Subcutaneous adipose tissue (tissue), 4 donors: ENCODE measurements around the gene ZNF560. TPM values are rescaled to one million over a fixed set of nuclear protein-coding genes. Genes with fewer than 3 reads are reported as not detected.

Experiments
- total RNA-seq, 4 donors: library from RNA; depleted of rRNA; stranded (reverse); fragments of >200 nt; gene quantifications; one replicate each; pipeline ENCODE4 v1.1.0, GENCODE V29; 2016
- TF ChIP-seq, protein P1 (sequence below): fragments of 450-650 bp; IDR thresholded peaks from one replicate; pipeline ENCODE4 v1.5.1; 2016; ENCODE audit warnings: low read depth, mild to moderate bottlenecking, control low read depth, antibody characterized with exemption, moderate library complexity

The ZNF560 gene
- total RNA-seq, 4 donors from 2014 or later = not detected

DNA sequence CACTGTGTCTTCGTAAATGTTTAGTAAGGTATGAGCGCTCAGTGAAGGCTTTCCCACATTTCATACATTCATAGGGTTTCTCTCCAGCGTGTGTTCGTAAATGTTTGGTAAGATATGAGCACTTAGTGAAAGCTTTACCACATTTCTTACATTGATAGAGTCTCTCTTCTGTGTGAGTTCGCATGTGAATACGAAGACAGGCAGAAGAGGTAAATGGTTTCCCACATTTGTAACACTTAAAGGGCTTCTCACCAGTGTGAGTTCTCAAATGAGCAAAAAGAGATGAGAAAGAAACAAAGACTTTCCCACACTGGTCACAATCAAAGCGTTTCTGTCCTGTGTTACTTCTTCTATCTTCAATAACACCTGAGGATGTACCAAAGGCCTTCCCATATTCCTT is 31.3 kb downstream of the ZNF560 start:
- TF ChIP-seq, protein P1, sequence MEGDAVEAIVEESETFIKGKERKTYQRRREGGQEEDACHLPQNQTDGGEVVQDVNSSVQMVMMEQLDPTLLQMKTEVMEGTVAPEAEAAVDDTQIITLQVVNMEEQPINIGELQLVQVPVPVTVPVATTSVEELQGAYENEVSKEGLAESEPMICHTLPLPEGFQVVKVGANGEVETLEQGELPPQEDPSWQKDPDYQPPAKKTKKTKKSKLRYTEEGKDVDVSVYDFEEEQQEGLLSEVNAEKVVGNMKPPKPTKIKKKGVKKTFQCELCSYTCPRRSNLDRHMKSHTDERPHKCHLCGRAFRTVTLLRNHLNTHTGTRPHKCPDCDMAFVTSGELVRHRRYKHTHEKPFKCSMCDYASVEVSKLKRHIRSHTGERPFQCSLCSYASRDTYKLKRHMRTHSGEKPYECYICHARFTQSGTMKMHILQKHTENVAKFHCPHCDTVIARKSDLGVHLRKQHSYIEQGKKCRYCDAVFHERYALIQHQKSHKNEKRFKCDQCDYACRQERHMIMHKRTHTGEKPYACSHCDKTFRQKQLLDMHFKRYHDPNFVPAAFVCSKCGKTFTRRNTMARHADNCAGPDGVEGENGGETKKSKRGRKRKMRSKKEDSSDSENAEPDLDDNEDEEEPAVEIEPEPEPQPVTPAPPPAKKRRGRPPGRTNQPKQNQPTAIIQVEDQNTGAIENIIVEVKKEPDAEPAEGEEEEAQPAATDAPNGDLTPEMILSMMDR = no peak

DNA sequence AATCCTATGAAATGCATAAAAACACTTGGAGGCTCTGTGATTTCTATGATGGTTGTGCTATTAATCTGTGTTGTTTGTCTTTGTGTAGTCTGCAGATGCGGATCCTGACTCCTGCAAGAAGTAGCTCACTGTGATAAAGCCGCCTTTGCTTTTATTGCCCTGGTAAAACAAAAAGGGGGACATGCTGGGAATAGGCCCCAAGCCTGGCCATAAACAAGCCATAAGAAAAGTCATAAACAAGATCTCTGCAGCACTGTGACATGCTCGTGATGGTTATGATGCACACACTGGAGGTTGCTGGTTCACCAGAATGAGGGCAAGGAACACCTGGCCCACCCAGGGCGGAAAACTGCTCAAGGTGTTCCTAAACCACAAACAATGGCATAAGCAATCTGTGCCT is 36.5 kb downstream of the ZNF560 start:
- TF ChIP-seq, protein P1 = no peak

- TF ChIP-seq, protein P1 = no peak
Observed at GRCh38 chr19:9456018-9456689, 42.3 kb downstream of the ZNF560 start.

GRCh38 chr19:9453953-9454352 is 44.5 kb downstream of the ZNF560 start:
- TF ChIP-seq, protein P1 = no peak

- TF ChIP-seq, protein P1 = no peak
Observed at GRCh38 chr19:9445037-9445436, 53.4 kb downstream of the ZNF560 start.

GRCh38 chr19:9436358-9436757 is 62.1 kb downstream of the ZNF560 start:
- TF ChIP-seq, protein P1 = no peak

DNA sequence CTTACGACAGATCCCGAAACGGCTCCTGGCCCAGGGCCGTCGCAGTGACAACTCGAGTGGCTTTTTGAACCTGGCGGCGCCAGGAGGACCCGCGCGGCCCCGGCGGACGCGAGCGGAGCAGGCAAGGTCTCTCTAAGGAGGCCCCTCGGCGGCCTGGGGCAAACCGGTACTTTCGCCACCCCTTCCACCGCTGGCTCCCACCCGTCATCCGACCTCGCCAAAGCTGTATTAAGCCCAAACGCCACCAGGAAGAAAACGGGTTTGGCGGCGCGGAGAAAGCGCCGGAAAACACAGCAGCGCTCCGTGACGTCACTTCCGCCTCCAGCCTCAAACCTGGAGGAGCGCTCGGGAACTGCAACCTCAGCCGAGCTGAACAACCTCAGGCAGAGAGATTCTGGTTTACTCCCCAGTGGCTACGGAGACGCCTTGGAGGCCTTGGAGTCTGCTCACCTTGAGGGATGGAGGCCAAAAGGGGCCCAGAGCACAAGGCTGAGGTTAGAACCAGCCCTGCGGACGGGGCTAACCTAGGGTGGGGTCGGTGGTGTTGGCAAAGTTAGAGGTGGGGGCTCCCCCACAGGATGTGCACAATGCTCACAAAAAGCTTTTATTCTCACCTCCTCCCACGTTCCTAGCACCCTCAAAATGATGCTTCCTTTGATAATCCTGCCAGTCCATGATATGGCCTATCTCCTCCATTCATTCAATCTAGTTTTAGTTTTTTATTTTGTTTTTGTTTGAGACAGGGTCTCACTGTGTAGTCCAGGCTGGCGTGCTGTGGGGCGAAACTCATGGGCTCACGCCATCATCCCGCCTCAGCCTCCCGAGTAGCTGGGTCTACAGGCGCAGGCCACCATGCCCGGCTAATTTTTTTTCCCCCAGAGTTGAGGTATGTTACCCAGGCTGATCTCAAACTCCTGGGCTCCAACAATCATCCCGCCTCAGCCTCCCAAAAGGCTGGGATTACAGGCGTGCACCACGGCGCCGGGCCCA is 62.8 kb downstream of the ZNF560 start, which contains the start of gene ZNF266:
Gene ZNF266, minus strand, starts transcription at position 295 of the 990 bp plus-strand sequence. CDS start 15,484 bp downstream, outside the sequence.
- TF ChIP-seq, protein P1 = no peak
